Prostate gland (tissue), 2 donors: Measurements from ENCODE around the gene C2CD4B. TPM values are rescaled to one million over a fixed set of nuclear protein-coding genes. Genes with fewer than 3 reads are reported as not detected.

Source experiments
- DNase-seq: peaks from one replicate; pipeline ENCODE4 v3.0.0-alpha.2; 2019; ENCODE audit warnings: low spot score
- H3K27ac ChIP-seq, 2 donors: fragments of 200-600 bp; sonication (generic); 2 replicates each; pipeline ENCODE4 v1.5.1; 2017 to 2019
- H3K27me3 ChIP-seq: fragments of 200-600 bp; sonication (generic); replicated peaks from 2 replicates; pipeline ENCODE4 v1.5.1; 2019; ENCODE audit not compliant: insufficient read depth
- H3K36me3 ChIP-seq, 2 donors: fragments of 200-600 bp; sonication (generic); 1 replicate in 1 of 2; 2 replicates in 1 of 2; pipeline versions ENCODE4 v1.5.1 to v1.8.1; 2017 to 2019
- H3K4me1 ChIP-seq: fragments of 200-600 bp; sonication (generic); replicated peaks from 2 replicates; pipeline ENCODE4 v1.5.1; 2019
- H3K4me3 ChIP-seq, 2 donors: fragments of 200-600 bp; sonication (generic); 2 replicates each; pipeline ENCODE4 v1.5.1; 2017 to 2019
- H3K9me3 ChIP-seq: fragments of 200-600 bp; sonication (generic); 2 replicates; pipeline ENCODE4 v1.5.1; 2017
- POLR2A ChIP-seq: fragments of 450-650 bp; IDR thresholded peaks from one replicate; pipeline ENCODE4 v1.6.1; 2016; ENCODE audit warnings: antibody characterized with exemption, mild to moderate bottlenecking
- POLR2AphosphoS5 ChIP-seq: sonication (generic); formaldehyde crosslinking; IDR thresholded peaks from one replicate; pipeline ENCODE4 v1.6.1; 2017; ENCODE audit warnings: antibody characterized with exemption
- WGBS: methylation state at CpG from one replicate; pipeline ENCODE4 v1.1.5; 2018; 5-methylcytosine and 5-hydroxymethylcytosine counted together
- intact Hi-C: fragments of 100-400 bp; cut with DNase I; formaldehyde crosslinking; loops from one replicate; pipeline ENCODE4 v1.14.2; 2022
- total RNA-seq, 2 donors: library from RNA; depleted of rRNA; stranded (reverse); fragments of >200 nt; gene quantifications; one replicate each; pipeline ENCODE4 v1.1.0, GENCODE V29; 2016
- TF ChIP-seq, protein P1 (sequence below), 4 experiments: fragments of 200-600 bp in 2 of 4; fragments of 450-650 bp in 2 of 4; sonication (generic) in 2 of 4; IDR thresholded peaks; 1 replicate in 3 of 4; 2 replicates in 1 of 4; pipeline ENCODE4 v1.5.1; 2016 to 2019; ENCODE audit warnings: antibody characterized with exemption in 4 of 4, mild to moderate bottlenecking in 2 of 4, moderate library complexity in 2 of 4

The C2CD4B gene
- total RNA-seq, 2 donors from 2014 or later = 1.2 to 3.2 TPM

DNA sequence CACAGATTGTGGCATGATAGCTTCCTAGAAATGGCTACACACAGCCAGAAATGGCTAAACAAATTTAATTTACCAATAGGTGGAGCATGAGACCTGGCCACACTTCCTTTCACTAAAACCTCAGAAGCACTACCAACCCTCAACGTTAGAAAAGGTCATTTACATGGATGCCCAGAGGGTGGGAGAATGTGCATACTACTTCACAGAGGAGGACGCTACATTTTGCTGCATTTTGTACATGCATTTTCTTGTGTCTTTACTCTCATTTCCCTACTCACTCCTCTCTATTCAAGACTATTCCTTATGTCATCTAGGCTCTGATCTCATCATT, 40.1 kb downstream of the C2CD4B start:
- WGBS = 60% methylated on average over 2 of the region's 2 CpGs
- H3K27me3 ChIP-seq = no peaks in the 10 kb centered on the region
- no peaks in the 10 kb centered on the region for H3K36me3 ChIP-seq
- no peak overlapping the region for H3K27ac ChIP-seq
- intact Hi-C loops = no loop called here
- no peak for DNase-seq
- no peaks in the 10 kb centered on the region for H3K9me3 ChIP-seq
- no peak for TF ChIP-seq POLR2A
- TF ChIP-seq POLR2AphosphoS5 = no peak
- TF ChIP-seq, protein P1, sequence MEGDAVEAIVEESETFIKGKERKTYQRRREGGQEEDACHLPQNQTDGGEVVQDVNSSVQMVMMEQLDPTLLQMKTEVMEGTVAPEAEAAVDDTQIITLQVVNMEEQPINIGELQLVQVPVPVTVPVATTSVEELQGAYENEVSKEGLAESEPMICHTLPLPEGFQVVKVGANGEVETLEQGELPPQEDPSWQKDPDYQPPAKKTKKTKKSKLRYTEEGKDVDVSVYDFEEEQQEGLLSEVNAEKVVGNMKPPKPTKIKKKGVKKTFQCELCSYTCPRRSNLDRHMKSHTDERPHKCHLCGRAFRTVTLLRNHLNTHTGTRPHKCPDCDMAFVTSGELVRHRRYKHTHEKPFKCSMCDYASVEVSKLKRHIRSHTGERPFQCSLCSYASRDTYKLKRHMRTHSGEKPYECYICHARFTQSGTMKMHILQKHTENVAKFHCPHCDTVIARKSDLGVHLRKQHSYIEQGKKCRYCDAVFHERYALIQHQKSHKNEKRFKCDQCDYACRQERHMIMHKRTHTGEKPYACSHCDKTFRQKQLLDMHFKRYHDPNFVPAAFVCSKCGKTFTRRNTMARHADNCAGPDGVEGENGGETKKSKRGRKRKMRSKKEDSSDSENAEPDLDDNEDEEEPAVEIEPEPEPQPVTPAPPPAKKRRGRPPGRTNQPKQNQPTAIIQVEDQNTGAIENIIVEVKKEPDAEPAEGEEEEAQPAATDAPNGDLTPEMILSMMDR (IDR thresholded peaks at IDR 0.05) = no peak
- H3K4me3 ChIP-seq = no peak overlapping the region
- H3K4me1 ChIP-seq = peaks cover 3% of the 10 kb centered on the region

DNA sequence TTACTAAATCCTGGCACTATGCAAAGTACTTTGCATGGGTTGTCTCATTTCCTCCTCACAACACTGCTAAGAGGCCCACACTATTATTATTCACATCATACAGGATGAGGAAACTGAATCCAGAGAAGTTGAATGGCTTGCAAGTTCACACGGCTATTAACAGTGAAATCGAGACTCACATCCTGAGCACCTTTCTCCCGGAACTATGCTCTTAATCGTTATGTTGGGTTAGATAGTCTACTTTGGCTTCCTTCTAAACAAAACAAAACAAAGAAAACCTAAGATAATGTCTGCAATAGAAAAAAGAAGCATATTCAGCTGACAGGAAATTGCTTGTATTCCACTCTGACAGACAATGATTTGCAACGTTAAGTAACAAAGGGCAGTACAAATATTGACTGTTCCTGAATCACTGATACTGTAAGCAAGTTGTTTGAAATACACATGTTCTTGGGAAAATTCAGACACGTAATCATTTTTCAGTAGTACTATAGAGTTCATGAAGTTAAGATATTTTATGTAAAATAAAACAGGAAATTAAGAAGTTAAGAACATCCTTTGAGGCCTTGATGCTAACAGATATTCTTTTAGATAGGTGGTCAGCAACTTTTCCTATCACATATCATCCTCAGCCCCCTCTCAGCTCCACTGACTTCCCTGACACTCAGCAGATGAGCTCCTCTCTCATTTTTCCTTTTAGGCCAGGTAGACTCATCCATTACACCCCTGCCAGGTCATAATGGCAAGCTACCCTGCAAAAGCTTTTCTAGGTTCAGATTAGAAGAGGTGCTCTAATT, 40.7 kb downstream of the C2CD4B start:
- H3K4me3 ChIP-seq = no peak overlapping the region
- no peaks in the 10 kb centered on the region for H3K27me3 ChIP-seq
- H3K27ac ChIP-seq = no peak overlapping the region
- peaks cover 3% of the 10 kb centered on the region for H3K4me1 ChIP-seq
- no peaks in the 10 kb centered on the region for H3K9me3 ChIP-seq
- 22% methylated on average over 6 of the region's 6 CpGs for WGBS
- DNase-seq = no peak
- H3K36me3 ChIP-seq = no peaks in the 10 kb centered on the region
- TF ChIP-seq, protein P1 (IDR thresholded peaks at IDR 0.05) = no peak
- TF ChIP-seq POLR2AphosphoS5 (peak; percentile 55), POLR2A (no peak)
- intact Hi-C loops = no loop called here

DNA sequence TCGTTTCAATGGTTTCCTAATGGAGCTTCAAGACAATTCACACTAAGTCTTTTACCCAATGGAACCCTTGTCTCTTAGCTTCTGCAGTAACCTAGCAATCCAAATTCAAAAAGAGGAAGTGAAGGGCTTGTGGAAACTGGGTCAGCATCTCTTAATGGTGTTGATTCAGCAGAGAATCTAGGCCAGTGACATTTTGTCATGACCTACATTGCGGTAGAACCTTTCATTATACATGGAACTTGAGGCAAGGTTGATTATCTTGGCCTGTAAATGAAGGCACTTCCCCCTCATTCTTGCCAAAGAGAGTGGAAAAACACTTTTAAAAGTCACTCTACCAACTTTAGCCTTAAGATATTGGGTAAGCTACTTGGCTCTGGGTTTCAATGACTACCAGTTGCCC, 42.8 kb downstream of the C2CD4B start:
- DNase-seq = no peak
- H3K9me3 ChIP-seq = no peaks in the 10 kb centered on the region
- H3K4me3 ChIP-seq = no peak overlapping the region
- 91% methylated on average over 2 of the region's 2 CpGs for WGBS
- TF ChIP-seq POLR2A (no peak), POLR2AphosphoS5 (no peak)
- TF ChIP-seq, protein P1 (IDR thresholded peaks at IDR 0.05) = no peak
- no peak overlapping the region for H3K27ac ChIP-seq
- H3K27me3 ChIP-seq = no peaks in the 10 kb centered on the region
- intact Hi-C loops = no loop called here
- no peaks in the 10 kb centered on the region for H3K36me3 ChIP-seq
- H3K4me1 ChIP-seq = peaks cover 3% of the 10 kb centered on the region

DNA sequence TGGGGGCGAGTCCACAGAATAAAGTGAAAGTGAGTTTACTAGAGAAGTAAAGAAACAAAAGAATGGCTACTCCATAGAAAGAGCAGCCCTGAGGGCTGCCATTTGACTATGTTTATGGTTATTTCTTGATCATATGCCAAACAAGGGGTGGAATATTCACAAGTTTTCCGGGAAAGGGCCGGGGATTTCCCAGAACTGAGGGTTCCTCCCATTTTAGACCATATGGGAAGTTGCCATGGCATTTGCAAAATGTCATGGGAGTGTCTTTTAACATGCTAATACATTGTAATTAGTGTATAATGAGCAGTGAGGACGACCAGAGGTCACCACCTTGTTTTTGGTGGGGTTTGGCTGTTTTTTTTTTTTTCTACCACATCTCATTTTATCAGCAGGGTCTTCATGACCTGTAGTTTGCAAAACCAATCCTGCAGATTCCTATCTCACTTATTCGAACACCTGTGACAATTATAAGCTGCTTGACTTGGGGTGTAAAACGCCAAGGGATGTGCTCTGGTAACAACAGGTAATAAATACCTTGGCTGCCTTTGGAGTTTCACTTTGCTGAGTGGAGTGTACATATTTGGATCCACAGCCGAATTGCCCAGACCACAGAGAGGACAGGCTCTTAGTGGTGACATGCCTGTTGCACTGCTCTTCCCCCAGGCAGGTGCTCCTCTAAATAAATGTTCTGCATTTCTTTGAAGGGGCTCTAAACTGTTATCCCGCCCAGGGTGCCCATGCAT, 43.6 kb downstream of the C2CD4B start:
- Histone ChIP-seq H3K4me1 (peaks cover 3% of the 10 kb centered on the region), H3K9me3 (no peaks in the 10 kb centered on the region), H3K27me3 (no peaks in the 10 kb centered on the region), H3K36me3 (no peaks in the 10 kb centered on the region), H3K27ac (no peak overlapping the region), H3K4me3 (no peak overlapping the region)
- no peak for DNase-seq
- intact Hi-C loops = no loop called here
- TF ChIP-seq, protein P1 (IDR thresholded peaks at IDR 0.05) = no peak
- TF ChIP-seq POLR2A (no peak), POLR2AphosphoS5 (no peak)
- WGBS = 70% methylated on average over 8 of the region's 8 CpGs
